Measurements from ENCODE around the gene SLC15A3.
A peak's percentile ranks its signal among the peaks of the same experiment; 100 is the strongest.
"Not testable (repeated sequence)": the region's sequence is repeated elsewhere in the genome, so short reads cannot be mapped to it uniquely, and the experiment has no call there.

Gene SLC15A3

GRCh38 chr11:60974316-60974715 is 22.3 kb upstream of the SLC15A3 start:
- DNase-seq: not testable (repeated sequence)

GRCh38 chr11:60973699-60974098 is 21.7 kb upstream of the SLC15A3 start:
- no peak for DNase-seq

GRCh38 chr11:60972182-60973030 is 20.4 kb upstream of the SLC15A3 start:
- DNase-seq: no peak

GRCh38 chr11:60971520-60971919 is 19.5 kb upstream of the SLC15A3 start, which contains the start of gene CD6:
Gene CD6 (plus strand): TSS chr11:60971680. CDS start chr11:60971866, 186 bp downstream.
- DNase-seq: no peak

GRCh38 chr11:60970890-60971289 is 18.9 kb upstream of the SLC15A3 start:
- no peak for DNase-seq

GRCh38 chr11:60970369-60970774 is 18.4 kb upstream of the SLC15A3 start:
- DNase-seq: peak; percentile 75

GRCh38 chr11:60968223-60968622 is 16.2 kb upstream of the SLC15A3 start:
- DNase-seq: no peak

- no peak for DNase-seq
These were observed 14.9 kb upstream of the SLC15A3 start for GRCh38 chr11:60966890-60967289.

GRCh38 chr11:60964801-60965200 is 12.8 kb upstream of the SLC15A3 start:
- no peak for DNase-seq

GRCh38 chr11:60960405-60960804 is 8.4 kb upstream of the SLC15A3 start:
- no peak for DNase-seq

GRCh38 chr11:60959431-60959830 is 7.5 kb upstream of the SLC15A3 start:
- DNase-seq: no peak

- DNase-seq: no peak
These were observed 5.2 kb upstream of the SLC15A3 start for GRCh38 chr11:60957188-60957587.

GRCh38 chr11:60955571-60955970 is 3.6 kb upstream of the SLC15A3 start:
- no peak for DNase-seq

- no peak for DNase-seq
These were observed 2.4 kb upstream of the SLC15A3 start for GRCh38 chr11:60954421-60954820.

GRCh38 chr11:60953781-60954180 is 1.8 kb upstream of the SLC15A3 start:
- DNase-seq: no peak

GRCh38 chr11:60952742-60953170 is 780 bp upstream of the SLC15A3 start:
- DNase-seq: no peak

GRCh38 chr11:60951606-60951903 is 421 bp downstream of the SLC15A3 start:
- no peak for DNase-seq

GRCh38 chr11:60950933-60951605 is 907 bp downstream of the SLC15A3 start:
- DNase-seq: peak; percentile 59

- DNase-seq: no peak
These were observed 2.0 kb downstream of the SLC15A3 start for GRCh38 chr11:60950024-60950423.

GRCh38 chr11:60948250-60948649 is 3.7 kb downstream of the SLC15A3 start:
- DNase-seq: no peak

- no peak for DNase-seq
These were observed 4.3 kb downstream of the SLC15A3 start for GRCh38 chr11:60947700-60948099.

GRCh38 chr11:60946601-60947264 is 5.2 kb downstream of the SLC15A3 start:
- peak; percentile 75 for DNase-seq

GRCh38 chr11:60945295-60945667 is 6.7 kb downstream of the SLC15A3 start:
- DNase-seq: no peak

Measured in DMS53 (cell line).